Activated naive CD8-positive, alpha-beta T cell (primary cell): ENCODE data around the gene ADAMTS17.
"Not testable (repeated sequence)": the region's sequence is repeated elsewhere in the genome, so short reads cannot be mapped to it uniquely, and the experiment has no call there.

ENCODE experiments used
- H3K27ac Mint-ChIP-seq: one replicate; pipeline ENCODE4 v1.8.0; 2021; ENCODE audit warnings: mixed read lengths
- H3K27me3 Mint-ChIP-seq: one replicate; pipeline ENCODE4 v1.8.0; 2021; ENCODE audit warnings: mixed read lengths
- H3K36me3 Mint-ChIP-seq: one replicate; pipeline ENCODE4 v1.8.0; 2021; ENCODE audit warnings: mixed read lengths
- H3K4me1 Mint-ChIP-seq: one replicate; pipeline ENCODE4 v1.8.0; 2021; ENCODE audit warnings: low read depth, mixed read lengths
- H3K4me3 Mint-ChIP-seq: one replicate; pipeline ENCODE4 v1.8.0; 2021; ENCODE audit warnings: mild to moderate bottlenecking, mixed read lengths
- H3K9me3 Mint-ChIP-seq: one replicate; pipeline ENCODE4 v1.8.0; 2021; ENCODE audit warnings: low read depth, mixed read lengths

ADAMTS17 gene

DNA sequence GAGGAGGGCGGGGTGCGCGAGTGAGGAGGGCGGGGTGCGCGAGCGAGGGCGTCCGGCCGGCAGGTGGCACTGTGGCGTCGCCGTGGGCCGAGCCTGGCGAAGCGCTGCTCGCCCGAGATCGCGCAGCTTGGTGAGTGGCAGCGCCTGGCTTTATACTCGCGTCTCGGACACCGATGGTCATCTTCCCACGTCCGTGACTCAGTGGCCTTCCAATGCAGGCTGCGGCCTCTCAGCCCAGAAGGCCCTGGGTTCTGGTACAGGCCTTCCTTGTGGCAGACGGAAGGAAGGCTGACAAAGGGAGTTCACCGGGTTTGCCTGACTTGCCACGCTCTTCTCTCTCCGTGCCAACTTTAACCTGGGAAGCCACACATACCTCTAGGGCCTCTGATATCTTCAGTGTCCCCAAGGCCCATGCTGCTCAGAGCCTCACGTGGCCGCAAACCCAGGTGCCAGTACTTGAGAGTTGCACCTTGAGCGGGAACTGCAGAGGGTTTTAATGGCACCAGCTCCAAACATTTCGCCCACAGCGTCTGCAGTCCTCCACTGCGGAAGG lies 413.3 kb downstream of the ADAMTS17 start:
- no peaks in the 10 kb centered on the region for H3K27me3 Mint-ChIP-seq
- peak overlapping the region; percentile 87 for H3K27ac Mint-ChIP-seq
- H3K4me3 Mint-ChIP-seq, result peak overlapping the region; percentile 88
- H3K4me1 Mint-ChIP-seq, result peaks cover 12% of the 10 kb centered on the region
- H3K36me3 Mint-ChIP-seq, result no peaks in the 10 kb centered on the region
- H3K9me3 Mint-ChIP-seq, result no peaks in the 10 kb centered on the region

DNA sequence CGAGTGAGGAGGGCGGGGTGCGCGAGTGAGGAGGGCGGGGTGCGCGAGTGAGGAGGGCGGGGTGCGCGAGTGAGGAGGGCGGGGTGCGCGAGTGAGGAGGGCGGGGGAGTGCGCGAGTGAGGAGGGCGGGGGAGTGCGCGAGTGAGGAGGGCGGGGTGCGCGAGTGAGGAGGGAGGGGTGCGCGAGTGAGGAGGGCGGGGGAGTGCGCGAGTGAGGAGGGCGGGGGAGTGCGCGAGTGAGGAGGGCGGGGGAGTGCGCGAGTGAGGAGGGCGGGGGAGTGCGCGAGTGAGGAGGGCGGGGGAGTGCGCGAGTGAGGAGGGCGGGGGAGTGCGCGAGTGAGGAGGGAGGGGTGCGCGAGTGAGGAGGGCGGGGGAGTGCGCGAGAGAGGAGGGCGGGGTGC lies 415.2 kb downstream of the ADAMTS17 start:
- not testable (repeated sequence) for H3K36me3 Mint-ChIP-seq, H3K4me3 Mint-ChIP-seq, H3K27me3 Mint-ChIP-seq, H3K27ac Mint-ChIP-seq, H3K9me3 Mint-ChIP-seq
- H3K4me1 Mint-ChIP-seq, result peaks cover 12% of the 10 kb centered on the region

DNA sequence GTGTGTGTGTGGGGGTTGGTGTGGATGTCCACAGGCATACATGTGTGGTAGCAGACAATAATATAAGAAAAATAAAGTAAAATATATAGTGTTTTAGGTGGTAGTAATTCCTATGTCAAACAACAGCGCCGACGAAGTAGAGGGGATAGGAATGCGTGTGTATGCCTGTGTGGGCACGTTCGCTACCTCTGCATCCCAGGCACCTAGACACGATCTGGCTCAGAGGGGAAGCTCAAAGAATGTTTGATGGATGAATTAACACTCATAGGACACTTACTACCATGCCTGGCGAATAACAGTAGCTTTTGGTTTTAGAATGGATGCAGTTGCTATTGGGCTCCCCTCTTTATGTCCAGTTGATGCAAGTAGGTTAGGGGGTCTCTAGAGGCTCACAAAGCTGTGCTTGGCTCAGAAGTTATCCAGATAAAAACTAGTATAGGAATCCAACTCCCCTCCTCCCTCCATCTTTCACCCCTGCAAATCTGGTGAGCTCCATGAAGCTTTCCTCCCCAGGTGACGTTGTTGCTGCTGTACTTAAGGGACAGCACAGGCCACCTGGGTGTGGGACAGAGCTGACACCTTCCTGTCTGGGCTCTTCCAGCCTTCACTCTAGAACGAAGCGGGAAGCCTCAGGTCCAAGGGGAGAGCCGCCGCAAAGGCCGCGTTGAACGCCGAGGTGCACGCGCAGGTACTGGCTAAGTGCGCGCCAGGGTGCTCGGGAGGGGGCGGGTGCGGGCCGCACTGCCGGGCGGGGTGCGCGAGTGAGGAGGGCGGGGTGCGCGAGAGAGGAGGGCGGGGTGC lies 415.9 kb downstream of the ADAMTS17 start:
- Mint-ChIP-seq H3K27me3 (peaks cover 12% of the 10 kb centered on the region), H3K9me3 (no peaks in the 10 kb centered on the region), H3K27ac (peak overlapping the region; percentile 66), H3K36me3 (no peaks in the 10 kb centered on the region), H3K4me1 (peaks cover 12% of the 10 kb centered on the region), H3K4me3 (peak overlapping the region; percentile 80)

DNA sequence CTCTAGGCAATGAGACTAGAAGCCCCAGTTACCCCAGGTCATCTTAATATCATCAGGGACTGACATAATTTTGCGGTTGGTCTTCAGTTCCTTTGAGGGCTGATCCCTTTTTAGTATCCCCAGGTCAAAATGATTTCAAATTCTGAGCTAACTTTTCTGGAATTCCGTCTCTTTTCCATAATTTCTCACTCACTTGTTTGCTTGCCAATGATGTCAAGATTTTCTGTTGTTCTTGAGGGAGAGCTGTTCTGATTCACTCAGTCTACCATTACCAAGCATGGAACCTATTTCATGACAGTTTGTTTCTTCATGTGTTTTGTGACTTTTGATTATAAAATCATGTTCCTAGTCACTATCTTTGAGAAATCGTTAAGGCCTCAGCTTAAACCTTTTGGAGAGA lies 418.1 kb downstream of the ADAMTS17 start:
- Mint-ChIP-seq H3K4me1 (peaks cover 3% of the 10 kb centered on the region), H3K27ac (no peak overlapping the region), H3K4me3 (no peak overlapping the region), H3K36me3 (no peaks in the 10 kb centered on the region), H3K27me3 (peaks cover 22% of the 10 kb centered on the region), H3K9me3 (no peaks in the 10 kb centered on the region)
